GM19455 (cell line): Measurements from ENCODE around the gene PIAS1.
A peak's percentile ranks its signal among the peaks of the same experiment; 100 is the strongest.
"Not testable (repeated sequence)": the region's sequence is repeated elsewhere in the genome, so short reads cannot be mapped to it uniquely, and the experiment has no call there.

ENCODE experiments used
- ATAC-seq: cut with Tn5 transposase; IDR thresholded peaks from one replicate; pipeline ENCODE4 v1.9.1; 2021; ENCODE audit not compliant: unreplicated experiment

The PIAS1 gene

DNA sequence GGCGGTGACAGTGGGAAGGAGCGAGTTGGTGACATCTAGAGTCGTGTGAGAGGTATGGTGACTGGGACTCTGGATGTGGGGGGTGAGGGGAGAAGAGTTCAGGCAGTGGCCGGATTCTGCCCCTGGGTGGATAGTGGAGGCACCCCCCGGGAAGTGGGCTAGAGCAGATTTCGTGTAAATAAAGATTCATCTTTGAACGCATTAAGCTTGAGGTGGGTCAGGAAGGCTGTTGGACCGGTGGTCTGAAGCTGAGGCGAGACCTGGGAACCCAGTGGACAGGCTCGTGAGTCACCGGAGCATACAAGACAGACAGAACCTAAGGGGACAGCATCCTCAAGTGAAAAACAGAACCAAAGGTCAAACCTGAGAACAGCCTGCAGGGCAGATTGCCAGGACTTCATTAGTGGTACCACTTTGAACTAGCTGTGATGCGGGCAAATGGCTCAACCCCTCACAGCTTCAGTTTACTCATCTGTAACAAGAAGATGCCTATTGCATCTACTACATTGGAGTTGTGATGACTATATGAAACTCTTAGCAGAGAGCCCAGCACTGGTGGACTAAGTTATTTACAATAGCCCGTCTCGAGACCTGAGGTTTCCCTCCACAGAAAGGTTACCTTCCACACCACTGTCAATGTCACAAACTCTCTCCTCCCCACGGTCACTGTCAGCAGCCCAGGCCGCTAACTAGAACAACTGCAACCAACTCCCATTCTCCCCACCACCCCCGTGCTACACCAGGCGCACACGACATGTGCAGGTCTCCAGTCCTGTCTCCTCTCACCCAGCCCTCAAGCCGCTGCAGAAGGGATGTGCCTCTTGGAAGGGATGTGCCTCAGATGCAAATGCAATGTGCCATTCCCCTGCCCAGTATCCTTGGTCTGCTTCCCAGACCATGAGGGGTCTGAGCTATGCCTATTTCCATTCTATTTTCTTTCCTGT lies 176.3 kb downstream of the PIAS1 start:
- ATAC-seq, result peak; percentile 32

DNA sequence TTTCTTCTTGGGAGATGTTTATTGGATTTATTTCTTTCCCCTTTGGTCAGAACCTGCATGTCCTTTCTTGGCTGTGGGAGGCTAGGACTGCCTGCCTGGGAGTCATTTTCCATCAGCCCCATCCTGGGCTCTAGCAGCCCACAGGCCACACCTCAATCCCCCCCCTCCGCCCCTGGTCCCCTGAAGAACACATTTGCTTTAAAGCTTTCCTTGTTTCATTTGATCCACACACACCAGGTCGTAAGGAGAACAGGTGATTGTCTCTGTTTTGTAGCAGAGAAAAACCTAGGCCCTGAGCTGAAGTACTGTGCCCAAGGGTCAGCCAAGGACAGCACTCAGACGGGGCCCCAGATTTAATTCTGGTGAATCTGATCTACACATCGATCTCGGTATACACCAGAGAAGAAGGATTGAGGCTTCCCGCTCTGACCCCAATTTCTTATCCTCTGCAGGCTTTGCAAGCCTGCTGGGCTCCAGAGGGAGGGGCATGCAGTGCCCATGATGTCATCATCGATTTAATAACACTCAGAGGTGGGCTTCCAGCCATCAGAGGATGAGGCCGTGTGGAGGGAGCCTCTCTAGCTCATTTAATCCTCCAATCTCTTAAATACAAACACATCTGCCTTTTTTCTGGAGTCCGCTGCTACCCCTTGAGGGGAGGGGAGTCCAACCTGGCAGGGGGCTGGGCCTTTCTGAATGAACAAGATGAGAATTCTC lies 177.1 kb downstream of the PIAS1 start:
- no peak for ATAC-seq

DNA sequence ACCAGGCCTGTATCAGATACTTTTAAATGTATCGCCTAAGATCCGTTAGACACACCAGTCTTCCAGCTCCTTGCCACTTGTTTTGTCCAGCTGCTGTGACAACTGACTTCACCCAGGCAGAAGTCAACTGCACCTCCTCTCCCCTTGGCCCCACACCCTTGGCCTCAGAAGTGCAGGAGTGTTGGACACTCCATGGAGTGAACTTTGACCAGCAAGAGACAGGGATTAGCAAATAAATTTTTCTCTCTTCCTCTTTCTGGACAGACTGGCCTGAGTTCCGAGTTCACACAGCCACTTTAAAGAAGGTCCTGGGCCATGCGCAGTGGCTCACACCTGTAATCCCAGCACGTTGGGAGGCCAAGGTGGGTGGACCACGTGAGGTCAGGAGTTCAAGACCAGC lies 178.3 kb downstream of the PIAS1 start:
- ATAC-seq, result no peak

DNA sequence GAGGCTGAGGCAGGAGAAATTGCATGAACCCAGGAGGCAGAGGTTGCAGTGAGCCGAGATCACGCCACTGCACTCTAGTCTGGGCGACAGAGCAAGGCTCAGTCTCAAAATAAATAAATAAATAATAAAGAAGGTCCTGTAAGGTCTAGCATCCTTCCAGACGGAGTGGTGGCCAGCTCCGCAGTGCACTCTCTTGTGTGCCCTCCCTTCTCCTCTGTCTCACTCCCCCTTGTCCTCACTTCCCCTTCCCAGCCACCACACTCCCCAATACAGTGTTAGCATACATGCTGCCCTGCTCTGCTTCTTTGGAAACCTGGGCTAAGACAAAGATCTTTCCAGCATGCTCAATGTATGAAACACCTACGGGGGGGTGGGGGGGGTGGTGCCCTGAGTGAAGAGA lies 178.8 kb downstream of the PIAS1 start:
- no peak for ATAC-seq

DNA sequence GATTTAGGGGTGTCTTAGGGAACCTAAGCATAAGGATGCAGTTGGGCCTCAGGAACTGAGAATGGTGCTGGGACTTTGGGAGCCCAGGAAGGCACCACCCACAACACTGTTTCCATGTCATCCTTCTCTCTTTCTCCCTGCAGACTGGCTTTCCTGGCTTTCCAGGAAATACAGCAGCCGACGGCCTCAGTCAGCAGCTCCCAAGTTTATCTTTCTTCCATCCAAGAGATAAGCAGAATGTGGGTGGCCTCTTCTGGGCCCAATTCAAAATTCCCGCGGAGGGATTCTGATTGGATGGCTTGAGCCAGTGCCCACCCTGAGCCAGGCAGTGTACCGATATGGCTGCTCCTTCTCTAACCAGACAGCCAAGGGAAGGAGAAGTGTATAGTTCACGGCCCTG lies 179.9 kb downstream of the PIAS1 start:
- no peak for ATAC-seq

DNA sequence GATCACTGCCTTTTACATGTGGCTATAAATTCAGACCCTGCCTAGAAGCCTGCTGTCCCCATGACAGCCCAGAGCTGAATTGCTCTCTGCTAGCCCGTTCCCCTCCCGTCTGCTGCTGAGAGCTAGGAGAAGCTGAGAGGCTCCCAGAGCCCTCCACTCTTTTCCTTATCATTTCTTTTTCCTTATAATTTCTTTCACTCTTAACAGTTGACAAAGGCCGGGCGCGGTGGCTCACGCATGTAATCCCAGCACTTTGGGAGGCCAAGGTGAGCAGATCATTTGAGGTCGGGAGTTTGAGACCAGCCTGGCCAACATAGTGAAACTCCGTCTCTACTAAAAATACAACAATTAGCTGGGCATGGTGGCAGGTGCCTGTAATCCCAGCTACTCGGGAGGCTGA lies 180.4 kb downstream of the PIAS1 start:
- not testable (repeated sequence) for ATAC-seq

DNA sequence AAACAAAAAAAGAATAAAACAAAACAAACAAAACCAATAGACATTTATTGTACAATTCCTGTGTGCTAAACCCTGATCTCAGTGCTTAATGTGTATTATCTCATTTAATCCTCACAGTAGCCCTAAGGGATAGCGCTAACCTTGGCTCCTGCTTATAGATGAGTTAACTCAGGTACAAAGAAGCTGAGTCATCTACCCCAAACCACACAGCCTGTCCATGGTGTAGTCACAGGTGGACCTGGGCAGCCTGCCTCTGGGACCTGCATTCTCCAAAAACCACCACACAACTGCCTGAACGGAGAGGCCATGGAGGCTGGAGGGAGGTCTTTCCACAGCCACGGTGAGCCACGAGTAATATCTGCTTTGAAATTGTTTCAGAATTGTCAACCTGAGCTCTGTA lies 180.9 kb downstream of the PIAS1 start:
- no peak for ATAC-seq

DNA sequence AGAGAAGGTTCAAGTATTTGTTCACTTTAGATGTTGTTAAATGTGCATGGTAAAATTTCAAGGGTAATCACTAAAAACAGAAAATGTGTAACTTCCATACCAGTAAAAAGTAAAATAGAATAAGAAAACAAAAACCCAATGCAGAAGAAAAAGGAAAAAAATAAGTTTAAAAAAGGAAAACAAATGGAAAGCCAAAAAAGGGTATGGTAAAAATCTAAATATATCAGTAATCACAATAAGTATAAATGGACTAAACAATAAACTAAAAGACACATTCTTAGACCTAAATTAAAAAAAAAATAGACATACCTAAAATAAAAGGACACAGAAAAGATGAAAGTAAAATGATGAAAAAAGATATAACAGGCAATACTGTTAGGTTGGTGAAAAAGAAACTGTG lies 184.9 kb downstream of the PIAS1 start:
- no peak for ATAC-seq

DNA sequence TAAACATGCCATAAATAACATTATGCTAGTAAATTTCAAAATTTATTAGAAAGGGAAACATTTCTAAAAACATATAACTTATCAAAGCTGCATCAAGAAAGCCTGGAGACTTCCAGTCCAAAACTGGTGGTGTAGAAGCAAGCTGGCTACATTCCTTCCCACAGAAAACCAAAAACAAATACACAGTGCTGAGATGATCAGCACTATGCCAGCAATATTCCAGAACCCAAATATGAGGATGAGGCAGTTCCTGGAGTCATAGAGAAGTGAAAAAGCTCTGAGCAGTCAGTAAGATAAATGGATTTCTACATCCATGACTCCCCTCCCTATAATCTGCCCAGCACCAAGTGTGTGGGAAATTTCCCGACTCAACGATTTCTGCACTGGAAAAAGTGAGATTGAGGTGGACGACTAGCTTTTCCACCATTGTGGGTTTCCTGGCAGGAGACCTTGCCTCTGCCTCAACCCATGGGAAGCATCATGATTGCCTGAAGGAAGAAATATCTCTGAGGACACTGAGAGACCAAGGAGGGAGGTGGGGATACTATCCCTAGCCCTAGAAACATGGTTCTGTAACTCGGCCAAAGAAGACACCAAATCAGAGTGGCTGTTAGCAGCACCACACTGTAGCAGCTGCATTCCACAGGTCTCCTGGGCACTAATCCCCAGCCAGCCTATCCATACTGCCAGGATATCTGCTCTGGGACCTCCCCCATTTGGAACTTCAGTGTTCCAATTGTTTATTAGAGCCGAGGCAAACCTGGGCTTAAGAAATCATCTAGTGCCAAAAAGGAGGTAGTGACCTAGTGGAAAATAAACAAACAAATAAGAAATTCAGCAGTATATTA lies 187.2 kb downstream of the PIAS1 start:
- no peak for ATAC-seq
